ENCODE results near the gene RXFP1. TPM values are rescaled to one million over a fixed set of nuclear protein-coding genes. Genes with fewer than 3 reads are reported as not detected.

The RXFP1 gene
- not detected for total RNA-seq

GRCh38 chr4:158521484-158522088 lies at the start of gene RXFP1:
RXFP1 (plus strand) TSS chr4:158521882; CDS start chr4:158521977, 95 bp downstream.
- Mint-ChIP-seq H3K27me3 (no peaks in the 10 kb centered on the region), H3K4me1 (no peaks in the 10 kb centered on the region), H3K36me3 (no peaks in the 10 kb centered on the region), H3K27ac (no peak within 1 kb of the TSS), H3K4me3 (no peak within 1 kb of the TSS), H3K9me3 (no peaks in the 10 kb centered on the region)
- POLR2A ChIA-PET = no interaction called here
- no peak for ATAC-seq (ENCODE audit: low read depth)
- no peak for DNase-seq

GRCh38 chr4:158481811-158482210 lies 39.9 kb upstream of the RXFP1 start:
- ATAC-seq (ENCODE audit: low read depth) = no peak
- POLR2A ChIA-PET = no interaction called here
- DNase-seq = no peak
- no peak overlapping the region for H3K4me3 Mint-ChIP-seq
- no peaks in the 10 kb centered on the region for H3K4me1 Mint-ChIP-seq
- no peaks in the 10 kb centered on the region for H3K9me3 Mint-ChIP-seq
- H3K27me3 Mint-ChIP-seq = no peaks in the 10 kb centered on the region
- H3K27ac Mint-ChIP-seq = no peak overlapping the region
- H3K36me3 Mint-ChIP-seq = no peaks in the 10 kb centered on the region

GRCh38 chr4:158484173-158484885 lies 37.4 kb upstream of the RXFP1 start:
- ATAC-seq (ENCODE audit: low read depth) (no peak), DNase-seq (no peak)
- Mint-ChIP-seq H3K27me3 (peaks cover 3% of the 10 kb centered on the region), H3K36me3 (no peaks in the 10 kb centered on the region), H3K27ac (no peak overlapping the region), H3K4me3 (no peak overlapping the region), H3K4me1 (no peaks in the 10 kb centered on the region), H3K9me3 (no peaks in the 10 kb centered on the region)
- POLR2A ChIA-PET = no interaction called here

GRCh38 chr4:158490629-158491028 lies 31.1 kb upstream of the RXFP1 start:
- POLR2A ChIA-PET = no interaction called here
- Mint-ChIP-seq H3K9me3 (no peaks in the 10 kb centered on the region), H3K4me1 (no peaks in the 10 kb centered on the region), H3K27me3 (peaks cover 5% of the 10 kb centered on the region), H3K36me3 (no peaks in the 10 kb centered on the region), H3K4me3 (no peak overlapping the region), H3K27ac (no peak overlapping the region)
- ATAC-seq (ENCODE audit: low read depth) = no peak
- DNase-seq = no peak

- ATAC-seq (ENCODE audit: low read depth) (no peak), DNase-seq (no peak)
- H3K4me1 Mint-ChIP-seq = no peaks in the 10 kb centered on the region
Observed at GRCh38 chr4:158492391-158492790, 29.3 kb upstream of the RXFP1 start.

GRCh38 chr4:158496030-158496741 lies 25.5 kb upstream of the RXFP1 start:
- H3K27me3 Mint-ChIP-seq = no peaks in the 10 kb centered on the region
- POLR2A ChIA-PET = no interaction called here
- no peak overlapping the region for H3K27ac Mint-ChIP-seq
- no peaks in the 10 kb centered on the region for H3K4me1 Mint-ChIP-seq
- no peaks in the 10 kb centered on the region for H3K36me3 Mint-ChIP-seq
- ATAC-seq (ENCODE audit: low read depth) = no peak
- H3K4me3 Mint-ChIP-seq = no peak overlapping the region
- peak; percentile 33 for DNase-seq
- no peaks in the 10 kb centered on the region for H3K9me3 Mint-ChIP-seq

More at GRCh38 chr4:158492391-158492790, 29.3 kb upstream of the RXFP1 start:
- H3K27ac Mint-ChIP-seq = no peak overlapping the region
- H3K36me3 Mint-ChIP-seq = no peaks in the 10 kb centered on the region
- POLR2A ChIA-PET = no interaction called here
- H3K27me3 Mint-ChIP-seq = peaks cover 5% of the 10 kb centered on the region
- no peaks in the 10 kb centered on the region for H3K9me3 Mint-ChIP-seq
- H3K4me3 Mint-ChIP-seq = no peak overlapping the region

- Mint-ChIP-seq H3K4me1 (no peaks in the 10 kb centered on the region), H3K36me3 (no peaks in the 10 kb centered on the region), H3K27ac (no peak overlapping the region), H3K4me3 (no peak overlapping the region), H3K27me3 (no peaks in the 10 kb centered on the region), H3K9me3 (peaks cover 2% of the 10 kb centered on the region)
- no peak for ATAC-seq (ENCODE audit: low read depth)
- POLR2A ChIA-PET = no interaction called here
- no peak for DNase-seq
Observed at GRCh38 chr4:158500054-158500453, 21.6 kb upstream of the RXFP1 start.

- no peaks in the 10 kb centered on the region for H3K4me1 Mint-ChIP-seq
- DNase-seq = no peak
- ATAC-seq (ENCODE audit: low read depth) = no peak
- H3K4me3 Mint-ChIP-seq = no peak overlapping the region
- no peak overlapping the region for H3K27ac Mint-ChIP-seq
- H3K36me3 Mint-ChIP-seq = no peaks in the 10 kb centered on the region
- H3K9me3 Mint-ChIP-seq = no peaks in the 10 kb centered on the region
- POLR2A ChIA-PET = no interaction called here
- H3K27me3 Mint-ChIP-seq = peaks cover 2% of the 10 kb centered on the region
Observed at GRCh38 chr4:158513256-158513655, 8.4 kb upstream of the RXFP1 start.

- H3K4me1 Mint-ChIP-seq = no peaks in the 10 kb centered on the region
- no peaks in the 10 kb centered on the region for H3K36me3 Mint-ChIP-seq
- DNase-seq (no peak), ATAC-seq (ENCODE audit: low read depth) (no peak)
- POLR2A ChIA-PET = no interaction called here
- no peaks in the 10 kb centered on the region for H3K27me3 Mint-ChIP-seq
- H3K27ac Mint-ChIP-seq = no peak overlapping the region
- no peaks in the 10 kb centered on the region for H3K9me3 Mint-ChIP-seq
- no peak overlapping the region for H3K4me3 Mint-ChIP-seq
Observed at GRCh38 chr4:158519226-158519625, 2.5 kb upstream of the RXFP1 start.

GRCh38 chr4:158523990-158524535 lies 2.4 kb downstream of the RXFP1 start:
- Mint-ChIP-seq H3K9me3 (no peaks in the 10 kb centered on the region), H3K4me3 (no peak overlapping the region), H3K4me1 (no peaks in the 10 kb centered on the region), H3K27ac (no peak overlapping the region), H3K36me3 (no peaks in the 10 kb centered on the region), H3K27me3 (no peaks in the 10 kb centered on the region)
- ATAC-seq (ENCODE audit: low read depth) (no peak), DNase-seq (no peak)
- POLR2A ChIA-PET = no interaction called here

- H3K4me1 Mint-ChIP-seq = no peaks in the 10 kb centered on the region
- peaks cover 4% of the 10 kb centered on the region for H3K27me3 Mint-ChIP-seq
- POLR2A ChIA-PET = no interaction called here
- no peak overlapping the region for H3K27ac Mint-ChIP-seq
- H3K4me3 Mint-ChIP-seq = no peak overlapping the region
- H3K9me3 Mint-ChIP-seq = no peaks in the 10 kb centered on the region
- no peak for ATAC-seq (ENCODE audit: low read depth)
- no peaks in the 10 kb centered on the region for H3K36me3 Mint-ChIP-seq
- DNase-seq = no peak
Observed at GRCh38 chr4:158527516-158527915, 5.8 kb downstream of the RXFP1 start.

- POLR2A ChIA-PET = no interaction called here
- Mint-ChIP-seq H3K36me3 (no peaks in the 10 kb centered on the region), H3K27me3 (peaks cover 4% of the 10 kb centered on the region), H3K9me3 (no peaks in the 10 kb centered on the region), H3K4me3 (no peak overlapping the region), H3K27ac (no peak overlapping the region), H3K4me1 (no peaks in the 10 kb centered on the region)
- DNase-seq = no peak
- no peak for ATAC-seq (ENCODE audit: low read depth)
Observed at GRCh38 chr4:158529505-158529904, 7.8 kb downstream of the RXFP1 start.

- Mint-ChIP-seq H3K4me1 (peaks cover 2% of the 10 kb centered on the region), H3K27me3 (peaks cover 4% of the 10 kb centered on the region), H3K27ac (no peak overlapping the region), H3K9me3 (no peaks in the 10 kb centered on the region), H3K36me3 (no peaks in the 10 kb centered on the region), H3K4me3 (no peak overlapping the region)
- DNase-seq (no peak), ATAC-seq (ENCODE audit: low read depth) (no peak)
- POLR2A ChIA-PET = no interaction called here
Observed at GRCh38 chr4:158530381-158530780, 8.7 kb downstream of the RXFP1 start.

GRCh38 chr4:158530898-158531297 lies 9.2 kb downstream of the RXFP1 start:
- Mint-ChIP-seq H3K9me3 (peaks cover 3% of the 10 kb centered on the region), H3K4me1 (peaks cover 6% of the 10 kb centered on the region), H3K27ac (no peak overlapping the region), H3K27me3 (peaks cover 4% of the 10 kb centered on the region), H3K36me3 (no peaks in the 10 kb centered on the region), H3K4me3 (no peak overlapping the region)
- DNase-seq = no peak
- POLR2A ChIA-PET = no interaction called here
- no peak for ATAC-seq (ENCODE audit: low read depth)
